GM18526 (cell line): ENCODE measurements around the gene MSTO1.

Source experiments
- POLR2A ChIP-seq: IDR thresholded peaks from 3 replicates; pipeline ENCODE4 v1.6.1; 2011; ENCODE audit not compliant: insufficient read length; ENCODE audit errors: extremely low read depth

The MSTO1 gene

DNA sequence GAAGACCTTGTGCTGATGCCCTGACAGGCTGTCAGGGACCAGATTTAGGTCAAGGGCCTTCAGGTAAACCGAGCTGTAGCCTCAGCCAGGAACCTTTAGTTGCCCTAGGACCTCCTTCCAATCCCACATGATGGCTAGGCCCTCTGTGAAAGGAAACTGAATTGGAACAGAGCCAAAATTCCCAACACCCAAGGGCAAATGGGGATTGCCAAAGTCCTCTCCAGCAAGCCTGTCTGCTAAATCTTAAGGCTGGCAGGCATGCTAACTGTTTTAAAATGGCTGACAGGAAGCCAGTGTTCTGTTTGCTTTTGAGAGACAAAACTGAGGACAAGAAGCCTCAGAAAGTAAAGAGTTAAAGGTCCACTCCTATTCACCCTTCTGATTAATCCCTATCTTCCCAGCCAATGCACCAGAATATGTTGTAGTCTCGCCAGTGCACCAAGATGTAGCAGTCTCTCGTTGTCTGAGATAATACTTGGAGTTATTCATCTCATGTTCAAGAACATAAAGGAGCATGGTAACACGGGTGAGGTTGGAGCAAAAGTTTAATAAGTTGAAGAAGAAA lies 35.1 kb downstream of the MSTO1 start:
- no peak for TF ChIP-seq POLR2A

- no peak for TF ChIP-seq POLR2A
Observed at GRCh38 chr1:155645648-155646047, 35.6 kb downstream of the MSTO1 start.

DNA sequence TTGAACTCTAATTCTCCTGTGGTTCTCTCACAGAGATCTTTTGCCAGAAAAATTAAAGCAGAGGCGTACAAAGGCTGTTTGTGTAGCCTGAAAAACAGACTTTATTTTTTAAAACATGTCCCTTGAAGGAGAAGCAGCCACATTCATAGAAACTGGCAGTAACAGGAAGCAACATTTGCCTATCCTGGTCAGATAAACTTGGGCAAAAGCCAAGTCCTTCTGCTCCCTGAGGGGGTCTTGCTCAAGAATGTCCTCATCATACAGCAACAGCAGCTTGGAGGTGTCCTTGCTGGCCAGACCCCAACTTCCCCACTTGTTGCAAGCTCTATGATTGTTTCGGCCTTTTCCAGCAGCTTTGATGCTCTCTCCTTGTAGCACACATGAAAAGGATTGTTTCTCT lies 36.3 kb downstream of the MSTO1 start:
- no peak for TF ChIP-seq POLR2A

GRCh38 chr1:155648207-155649147 lies 38.5 kb downstream of the MSTO1 start:
- TF ChIP-seq POLR2A, result no peak

- no peak for TF ChIP-seq POLR2A
Observed at GRCh38 chr1:155649676-155650075, 39.7 kb downstream of the MSTO1 start.

DNA sequence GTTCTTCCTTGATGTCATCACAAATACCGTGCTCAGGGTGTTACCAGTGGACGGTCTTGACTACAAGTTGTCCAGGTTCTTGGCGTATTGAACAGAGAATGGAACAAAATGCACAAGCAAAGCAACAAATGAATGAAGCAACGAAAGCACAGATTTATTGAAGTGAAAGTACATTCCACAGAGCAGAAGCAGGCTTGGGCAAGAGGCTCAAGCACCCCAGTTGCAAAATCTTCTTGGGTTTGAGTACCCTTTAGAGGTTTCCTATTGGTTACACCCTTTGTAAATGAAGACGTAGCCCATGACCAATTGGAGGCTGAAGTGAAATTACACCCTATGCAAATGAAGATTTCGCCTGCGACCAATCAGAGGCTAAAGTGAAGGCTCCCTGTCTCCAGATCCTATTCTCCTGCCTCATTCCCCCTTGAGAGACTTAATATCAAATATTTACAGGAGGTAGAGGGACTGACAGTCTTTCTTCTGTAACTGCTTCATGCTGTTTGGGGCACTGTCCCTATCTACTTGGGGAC lies 40.3 kb downstream of the MSTO1 start:
- TF ChIP-seq POLR2A, result no peak

GRCh38 chr1:155651861-155652661 lies 42.0 kb downstream of the MSTO1 start:
- TF ChIP-seq POLR2A, result no peak

DNA sequence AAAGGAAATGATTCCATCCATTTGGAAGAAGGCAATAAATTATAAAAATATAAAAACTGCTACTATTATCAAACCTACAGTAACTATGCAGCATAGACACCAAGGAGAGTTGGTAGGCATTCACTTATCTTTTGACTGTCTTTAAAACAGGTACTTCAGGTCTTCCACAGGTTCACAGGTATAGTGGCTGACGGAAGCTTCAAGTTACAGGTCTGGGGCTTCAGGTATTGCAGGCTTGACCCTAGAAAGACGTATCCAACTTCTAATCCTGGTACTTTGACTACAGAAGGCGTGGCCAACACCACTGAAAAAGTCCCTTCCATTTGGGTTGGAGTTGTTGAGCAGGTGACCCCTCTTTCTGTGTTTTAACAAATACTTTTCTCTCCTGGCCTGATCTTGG lies 42.9 kb downstream of the MSTO1 start:
- TF ChIP-seq POLR2A, result no peak

DNA sequence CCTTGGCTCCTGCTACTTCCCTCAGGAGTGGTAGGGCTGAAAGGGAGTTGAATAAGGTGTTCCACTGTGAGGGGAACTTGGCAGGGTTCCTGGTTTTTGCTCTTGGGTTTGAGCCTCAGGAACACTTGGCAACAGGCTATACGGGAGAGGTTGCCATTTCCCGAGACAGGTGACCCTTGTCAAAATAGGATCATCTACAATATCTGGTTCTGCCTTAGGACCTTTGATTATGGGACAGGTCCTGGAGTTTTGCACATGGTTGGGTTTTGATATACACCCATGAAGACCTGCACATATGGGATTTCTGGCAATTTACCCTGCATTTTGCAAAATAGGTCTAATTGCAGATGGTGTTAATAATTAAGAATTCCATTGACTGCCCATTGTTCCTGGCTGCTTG lies 47.4 kb downstream of the MSTO1 start:
- no peak for TF ChIP-seq POLR2A
